GM12878 (cell line): ENCODE data around the gene MTMR6. TPM values are rescaled to one million over a fixed set of nuclear protein-coding genes. Genes with fewer than 3 reads are reported as not detected.

Experiments
- ATAC-seq: fragments of 200-7000 bp; cut with Tn5 transposase; 3 replicates; pipeline ENCODE4 v1.9.1; 2020; ENCODE audit warnings: mild to moderate bottlenecking, moderate library complexity
- BruUV-seq: library from RNA; stranded (reverse); fragments of 400-500 nt; replicated peaks from 2 replicates; lab custom pipeline; 2021; lab: Mats Ljungman, UMichigan
- CTCF ChIA-PET: fragments of 300-600 bp; sonication (Branson Sonifier 250); formaldehyde crosslinking; extraction: SDS; loops from one replicate; lab custom pipeline; 2021; ENCODE audit warnings: inconsistent platforms; lab: Yijun Ruan, JAX
- POLR2A ChIA-PET: fragments of 350-600 bp; formaldehyde crosslinking; extraction: SDS; loops from one replicate; lab custom pipeline; 2021; ENCODE audit warnings: inconsistent platforms; lab: Charles Lee
- RAD21 ChIA-PET: fragments of 300-600 bp; sonication (Branson Sonifier 250); formaldehyde crosslinking; loops from one replicate; lab custom pipeline; 2023; ENCODE audit warnings: antibody characterized with exemption; ENCODE audit not compliant: unreplicated experiment; lab: Charles Lee
- SMC1A ChIA-PET: fragments of 300-600 bp; sonication (Branson Sonifier 250); formaldehyde crosslinking; loops from one replicate; lab custom pipeline; 2023; ENCODE audit not compliant: unreplicated experiment, uncharacterized antibody; lab: Charles Lee
- DNase-seq: peaks from one replicate; pipeline ENCODE4 v3.0.0-alpha.2; 2011; ENCODE audit warnings: low read depth, low spot score
- FAIRE-seq: peaks from 3 replicates; lab custom pipeline; 2011; peaks lifted over from hg19 to GRCh38; lab: Jason Lieb, UNC
- H2AFZ ChIP-seq: 2 replicates; pipeline ENCODE4 v1.6.0; 2011; ENCODE audit warnings: low read depth, low read length, control low read depth; ENCODE audit not compliant: control insufficient read depth
- H3K27ac ChIP-seq: 2 replicates; pipeline ENCODE4 v1.5.1; 2011; ENCODE audit warnings: control low read depth; ENCODE audit not compliant: control insufficient read depth, insufficient read depth
- H3K27me3 ChIP-seq, 2 experiments: replicated peaks in 1 of 2; 2 replicates each; pipeline versions ENCODE4 v1.6.0 to v1.6.1; 2011; ENCODE audit warnings: low read length in 1 of 2; ENCODE audit not compliant: control insufficient read depth in 2 of 2, insufficient read depth in 2 of 2
- H3K36me3 ChIP-seq, 2 experiments: 2 replicates each; pipeline ENCODE4 v1.5.1; 2011; ENCODE audit warnings: low read length in 1 of 2; ENCODE audit not compliant: control insufficient read depth in 2 of 2, insufficient read depth in 2 of 2
- H3K4me1 ChIP-seq: 2 replicates; pipeline ENCODE4 v1.6.1; 2011; ENCODE audit warnings: mild to moderate bottlenecking, low read length, moderate library complexity, mixed read lengths; ENCODE audit not compliant: control insufficient read depth, insufficient read depth
- H3K4me2 ChIP-seq: 2 replicates; pipeline ENCODE4 v1.6.0; 2011; ENCODE audit warnings: control low read depth; ENCODE audit not compliant: control insufficient read depth, insufficient read depth
- H3K4me3 ChIP-seq: fragments of 200-600 bp; sonication (generic); 2 replicates; pipeline ENCODE4 v1.5.1; 2016
- H3K79me2 ChIP-seq: 2 replicates; pipeline ENCODE4 v1.6.0; 2011; ENCODE audit warnings: low read length; ENCODE audit not compliant: control insufficient read depth, insufficient read depth
- H3K9ac ChIP-seq: 2 replicates; pipeline ENCODE4 v1.8.0; 2011; ENCODE audit warnings: low read length, control low read depth, mixed read lengths; ENCODE audit not compliant: control insufficient read depth, insufficient read depth
- H3K9me3 ChIP-seq: replicated peaks from 3 replicates; pipeline ENCODE4 v1.5.1; 2011; ENCODE audit warnings: mild to moderate bottlenecking, low read length; ENCODE audit not compliant: control insufficient read depth, insufficient read depth
- H4K20me1 ChIP-seq: 2 replicates; pipeline ENCODE4 v1.6.0; 2011; ENCODE audit not compliant: control insufficient read depth, insufficient read depth
- ASH2L ChIP-seq: fragments of 300-600, 200-600 bp; sonication (generic); IDR thresholded peaks from 2 replicates; pipeline ENCODE4 v1.6.1; 2017; ENCODE audit warnings: low read depth, mild to moderate bottlenecking, borderline replicate concordance
- BCL11A ChIP-seq: IDR thresholded peaks from 2 replicates; pipeline ENCODE4 v1.6.1; 2011; ENCODE audit warnings: low read depth, low read length
- CEBPB ChIP-seq, 2 experiments: fragments of 150-350 bp in 1 of 2; IDR thresholded peaks; 2 replicates each; pipeline ENCODE4 v1.6.1; 2012 to 2014; ENCODE audit warnings: low read depth in 2 of 2, low read length in 2 of 2, borderline replicate concordance in 1 of 2, inconsistent platforms in 1 of 2
- ESRRA ChIP-seq: IDR thresholded peaks from 2 replicates; pipeline ENCODE4 v1.6.1; 2012; ENCODE audit warnings: mild to moderate bottlenecking, low read length, improper control_type of control experiment
- NBN ChIP-seq: fragments of 450-650 bp; IDR thresholded peaks from 2 replicates; pipeline ENCODE4 v1.6.1; 2016
- NFXL1 ChIP-seq: fragments of 450-650 bp; IDR thresholded peaks from 2 replicates; pipeline ENCODE4 v1.6.1; 2017; ENCODE audit warnings: antibody characterized with exemption, mild to moderate bottlenecking, borderline replicate concordance
- RELA ChIP-seq: fragments of 450-650 bp; IDR thresholded peaks from 2 replicates; pipeline ENCODE4 v1.8.0; 2014; ENCODE audit warnings: borderline replicate concordance; ENCODE audit not compliant: partially characterized antibody
- RUNX3 ChIP-seq: IDR thresholded peaks from 2 replicates; pipeline ENCODE4 v1.6.1; 2012; ENCODE audit warnings: low read length, inconsistent platforms
- SMAD5 ChIP-seq: IDR thresholded peaks from 2 replicates; pipeline ENCODE4 v1.6.1; 2016; ENCODE audit warnings: antibody characterized with exemption, low read depth
- SUPT20H ChIP-seq: IDR thresholded peaks from 2 replicates; pipeline ENCODE4 v1.6.1; 2011; ENCODE audit warnings: low read depth, mild to moderate bottlenecking, low read length, moderate library complexity, borderline replicate concordance; ENCODE audit not compliant: control insufficient read depth
- TCF3 ChIP-seq: IDR thresholded peaks from 2 replicates; pipeline ENCODE4 v1.6.1; 2012; ENCODE audit warnings: low read depth, mild to moderate bottlenecking, low read length, borderline replicate concordance; ENCODE audit not compliant: insufficient read depth
- YBX1 ChIP-seq: fragments of 450-650 bp; IDR thresholded peaks from 2 replicates; pipeline ENCODE4 v1.6.1; 2016; ENCODE audit warnings: antibody characterized with exemption
- ZNF274 ChIP-seq: IDR thresholded peaks from one replicate; pipeline ENCODE4 v1.8.0; 2011; ENCODE audit not compliant: insufficient read length, insufficient read depth
- WGBS: methylation state at CpG from one replicate; pipeline ENCODE4 v1.1.6; 2016; ENCODE audit warnings: low lambda C conversion rate; ENCODE audit not compliant: insufficient replicate concordance, insufficient coverage; ENCODE audit errors: missing lambda C conversion rate; 5-methylcytosine and 5-hydroxymethylcytosine counted together
- in situ Hi-C: fragments of 300-500 bp; cut with MboI; formaldehyde crosslinking; loops from 9 replicates; pipeline ENCODE4 v1.14.3; 2018; ENCODE audit warnings: mixed read lengths
- intact Hi-C: fragments of 100-400 bp; cut with micrococcal nuclease; formaldehyde crosslinking; loops from one replicate; pipeline ENCODE4 v1.14.2; 2022; ENCODE audit not compliant: unreplicated experiment
- polyA plus RNA-seq, 11 experiments: library from polyadenylated mRNA; depleted of rRNA in 4 of 11; unstranded in 6 of 11; stranded (reverse) in 5 of 11; fragments of >200 nt; fragmentation: Nextera tagmentation in 4 of 11; fragmentation: Illumina TruSeq in 1 of 11; extraction: Ambion mirVana in 4 of 11; extraction: Trizol in 1 of 11; gene quantifications; 1 replicate in 1 of 11; 2 replicates in 10 of 11; pipeline versions ENCODE4 v1.2.1 to v1.2.3, GENCODE V29; 2011 to 2016; ENCODE audit warnings: inconsistent platforms in 2 of 11, missing spikeins in 2 of 11, low read depth in 1 of 11
- total RNA-seq, 4 experiments: library from RNA; depleted of rRNA in 3 of 4; stranded (reverse); fragments of >200 nt in 3 of 4; fragmentation: Illumina TruSeq in 1 of 4; extraction: Trizol in 1 of 4; gene quantifications; 2 replicates each; pipeline versions ENCODE4 v1.2.1 to v1.2.3, GENCODE V29; 2013 to 2021
- TF ChIP-seq, protein P1 (sequence below): IDR thresholded peaks from 2 replicates; pipeline ENCODE4 v1.6.1; 2011; ENCODE audit warnings: mild to moderate bottlenecking, low read depth, low read length, moderate library complexity; ENCODE audit not compliant: insufficient replicate concordance
- TF ChIP-seq, protein P2 (sequence below): IDR thresholded peaks from 2 replicates; pipeline ENCODE4 v1.6.1; 2011; ENCODE audit warnings: low read depth, mild to moderate bottlenecking, low read length, moderate library complexity, borderline replicate concordance; ENCODE audit errors: extremely low read depth
- TF ChIP-seq, protein P3 (sequence below): fragments of 450-650 bp; formaldehyde crosslinking; IDR thresholded peaks from 2 replicates; pipeline ENCODE4 v1.5.0; 2022; ENCODE audit warnings: mild to moderate bottlenecking, missing genetic modification characterization
- TF ChIP-seq, protein P4 (sequence below): fragments of 450-650 bp; formaldehyde crosslinking; IDR thresholded peaks from 2 replicates; pipeline ENCODE4 v1.4.0; 2022; ENCODE audit warnings: mild to moderate bottlenecking, moderate library complexity

MTMR6 gene
- total and polyA plus RNA-seq, 10 of the 15 experiments (the other 5 are each of a cell fraction or from before 2014, with no cell fraction given) = 9.8 to 24.2 (median 16.0) TPM

DNA sequence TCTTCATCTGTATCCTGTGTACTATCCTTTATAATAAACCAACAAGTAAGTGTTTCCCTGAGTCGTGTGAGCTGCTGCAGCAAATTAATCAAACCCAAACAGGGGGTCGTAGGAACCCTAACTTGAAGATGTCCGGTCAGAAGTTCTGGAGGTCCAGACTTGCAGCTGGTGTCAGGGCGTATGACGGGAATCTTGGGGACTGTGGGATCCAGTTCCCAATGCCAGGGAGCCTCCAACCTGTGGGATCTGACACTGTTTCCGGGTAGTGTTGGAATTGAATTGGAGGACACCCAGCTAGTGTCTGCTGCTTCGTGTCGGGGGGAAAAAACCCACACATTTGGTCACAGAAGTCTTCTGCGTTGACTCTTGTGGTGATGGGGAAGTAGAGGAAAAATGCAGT, 63.1 kb downstream of the MTMR6 start:
- no peaks in the 10 kb centered on the region for H3K4me1 ChIP-seq
- intact Hi-C loops = no loop called here
- no peak for FAIRE-seq
- no peak overlapping the region for H3K27ac ChIP-seq
- no peak overlapping the region for H3K4me2 ChIP-seq
- 89% methylated on average over 9 of the region's 9 CpGs for whole genome bisulfite sequencing
- H3K27me3 ChIP-seq = no peaks in the 10 kb centered on the region; a peak in 1 of 4 replicates
- ChIA-PET SMC1A (interaction anchor here (0.6 kb wide), 1 partner anchor 1716 kb away, joined by 3 read pairs; no protein-coding TSS in a partner anchor), CTCF (interaction anchor here (1.3 kb wide), 1 partner anchor 152 kb away, joined by 4 read pairs; no protein-coding TSS in a partner anchor), RAD21 (no interaction called here), POLR2A (no interaction called here)
- no peaks in the 10 kb centered on the region for H4K20me1 ChIP-seq
- no peaks in the 10 kb centered on the region for H3K9me3 ChIP-seq
- H3K36me3 ChIP-seq = no peaks in the 10 kb centered on the region
- DNase-seq = no peak
- H3K79me2 ChIP-seq = no peaks in the 10 kb centered on the region
- no peak for ATAC-seq
- H3K4me3 ChIP-seq = no peak overlapping the region
- BruUV-seq = no TSS peak
- in situ Hi-C loops = no loop called here
- H2AFZ ChIP-seq = no peak overlapping the region
- no peak overlapping the region for H3K9ac ChIP-seq
- TF ChIP-seq YBX1 (no peak), ZNF274 (no peak), TCF3 (no peak), RUNX3 (no peak), SUPT20H (no peak), SMAD5 (no peak), RELA (no peak), CEBPB (IDR thresholded peaks at IDR 0.05; ENCODE audit: borderline replicate concordance in 1 of 2, low read depth in 2 of 2, low read length in 2 of 2) (no peak), ESRRA (no peak), ASH2L (no peak), NFXL1 (no peak), NBN (no peak), BCL11A (no peak)
- TF ChIP-seq, protein P1, sequence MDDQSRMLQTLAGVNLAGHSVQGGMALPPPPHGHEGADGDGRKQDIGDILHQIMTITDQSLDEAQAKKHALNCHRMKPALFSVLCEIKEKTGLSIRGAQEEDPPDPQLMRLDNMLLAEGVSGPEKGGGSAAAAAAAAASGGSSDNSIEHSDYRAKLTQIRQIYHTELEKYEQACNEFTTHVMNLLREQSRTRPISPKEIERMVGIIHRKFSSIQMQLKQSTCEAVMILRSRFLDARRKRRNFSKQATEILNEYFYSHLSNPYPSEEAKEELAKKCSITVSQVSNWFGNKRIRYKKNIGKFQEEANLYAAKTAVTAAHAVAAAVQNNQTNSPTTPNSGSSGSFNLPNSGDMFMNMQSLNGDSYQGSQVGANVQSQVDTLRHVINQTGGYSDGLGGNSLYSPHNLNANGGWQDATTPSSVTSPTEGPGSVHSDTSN = no peak
- TF ChIP-seq, protein P2, sequence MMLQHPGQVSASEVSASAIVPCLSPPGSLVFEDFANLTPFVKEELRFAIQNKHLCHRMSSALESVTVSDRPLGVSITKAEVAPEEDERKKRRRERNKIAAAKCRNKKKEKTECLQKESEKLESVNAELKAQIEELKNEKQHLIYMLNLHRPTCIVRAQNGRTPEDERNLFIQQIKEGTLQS = no peak
- TF ChIP-seq, protein P3, sequence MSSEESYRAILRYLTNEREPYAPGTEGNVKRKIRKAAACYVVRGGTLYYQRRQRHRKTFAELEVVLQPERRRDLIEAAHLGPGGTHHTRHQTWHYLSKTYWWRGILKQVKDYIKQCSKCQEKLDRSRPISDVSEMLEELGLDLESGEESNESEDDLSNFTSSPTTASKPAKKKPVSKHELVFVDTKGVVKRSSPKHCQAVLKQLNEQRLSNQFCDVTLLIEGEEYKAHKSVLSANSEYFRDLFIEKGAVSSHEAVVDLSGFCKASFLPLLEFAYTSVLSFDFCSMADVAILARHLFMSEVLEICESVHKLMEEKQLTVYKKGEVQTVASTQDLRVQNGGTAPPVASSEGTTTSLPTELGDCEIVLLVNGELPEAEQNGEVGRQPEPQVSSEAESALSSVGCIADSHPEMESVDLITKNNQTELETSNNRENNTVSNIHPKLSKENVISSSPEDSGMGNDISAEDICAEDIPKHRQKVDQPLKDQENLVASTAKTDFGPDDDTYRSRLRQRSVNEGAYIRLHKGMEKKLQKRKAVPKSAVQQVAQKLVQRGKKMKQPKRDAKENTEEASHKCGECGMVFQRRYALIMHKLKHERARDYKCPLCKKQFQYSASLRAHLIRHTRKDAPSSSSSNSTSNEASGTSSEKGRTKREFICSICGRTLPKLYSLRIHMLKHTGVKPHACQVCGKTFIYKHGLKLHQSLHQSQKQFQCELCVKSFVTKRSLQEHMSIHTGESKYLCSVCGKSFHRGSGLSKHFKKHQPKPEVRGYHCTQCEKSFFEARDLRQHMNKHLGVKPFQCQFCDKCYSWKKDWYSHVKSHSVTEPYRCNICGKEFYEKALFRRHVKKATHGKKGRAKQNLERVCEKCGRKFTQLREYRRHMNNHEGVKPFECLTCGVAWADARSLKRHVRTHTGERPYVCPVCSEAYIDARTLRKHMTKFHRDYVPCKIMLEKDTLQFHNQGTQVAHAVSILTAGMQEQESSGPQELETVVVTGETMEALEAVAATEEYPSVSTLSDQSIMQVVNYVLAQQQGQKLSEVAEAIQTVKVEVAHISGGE (CRISPR knock-in tag) = no peak
- TF ChIP-seq, protein P4, sequence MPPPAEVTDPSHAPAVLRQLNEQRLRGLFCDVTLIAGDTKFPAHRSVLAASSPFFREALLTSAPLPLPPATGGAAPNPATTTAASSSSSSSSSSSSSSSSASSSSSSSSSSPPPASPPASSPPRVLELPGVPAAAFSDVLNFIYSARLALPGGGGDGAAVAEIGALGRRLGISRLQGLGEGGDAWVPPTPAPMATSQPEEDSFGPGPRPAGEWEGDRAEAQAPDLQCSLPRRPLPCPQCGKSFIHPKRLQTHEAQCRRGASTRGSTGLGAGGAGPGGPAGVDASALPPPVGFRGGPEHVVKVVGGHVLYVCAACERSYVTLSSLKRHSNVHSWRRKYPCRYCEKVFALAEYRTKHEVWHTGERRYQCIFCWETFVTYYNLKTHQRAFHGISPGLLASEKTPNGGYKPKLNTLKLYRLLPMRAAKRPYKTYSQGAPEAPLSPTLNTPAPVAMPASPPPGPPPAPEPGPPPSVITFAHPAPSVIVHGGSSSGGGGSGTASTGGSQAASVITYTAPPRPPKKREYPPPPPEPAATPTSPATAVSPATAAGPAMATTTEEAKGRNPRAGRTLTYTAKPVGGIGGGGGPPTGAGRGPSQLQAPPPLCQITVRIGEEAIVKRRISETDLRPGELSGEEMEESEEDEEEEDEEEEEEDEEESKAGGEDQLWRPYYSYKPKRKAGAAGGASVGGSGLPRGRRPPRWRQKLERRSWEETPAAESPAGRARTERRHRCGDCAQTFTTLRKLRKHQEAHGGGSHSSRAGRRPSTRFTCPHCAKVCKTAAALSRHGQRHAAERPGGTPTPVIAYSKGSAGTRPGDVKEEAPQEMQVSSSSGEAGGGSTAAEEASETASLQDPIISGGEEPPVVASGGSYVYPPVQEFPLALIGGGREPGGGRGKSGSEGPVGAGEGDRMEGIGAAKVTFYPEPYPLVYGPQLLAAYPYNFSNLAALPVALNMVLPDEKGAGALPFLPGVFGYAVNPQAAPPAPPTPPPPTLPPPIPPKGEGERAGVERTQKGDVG (CRISPR knock-in tag) = no peak
